ENCODE results near the gene RAF1. TPM values are rescaled to one million over a fixed set of nuclear protein-coding genes. Genes with fewer than 3 reads are reported as not detected.

The RAF1 gene
- total and polyA plus RNA-seq, 9 of the 15 experiments (the other 6 are each of a cell fraction or from before 2014, with no cell fraction given) = 28.0 to 183 (median 85.6) TPM

DNA sequence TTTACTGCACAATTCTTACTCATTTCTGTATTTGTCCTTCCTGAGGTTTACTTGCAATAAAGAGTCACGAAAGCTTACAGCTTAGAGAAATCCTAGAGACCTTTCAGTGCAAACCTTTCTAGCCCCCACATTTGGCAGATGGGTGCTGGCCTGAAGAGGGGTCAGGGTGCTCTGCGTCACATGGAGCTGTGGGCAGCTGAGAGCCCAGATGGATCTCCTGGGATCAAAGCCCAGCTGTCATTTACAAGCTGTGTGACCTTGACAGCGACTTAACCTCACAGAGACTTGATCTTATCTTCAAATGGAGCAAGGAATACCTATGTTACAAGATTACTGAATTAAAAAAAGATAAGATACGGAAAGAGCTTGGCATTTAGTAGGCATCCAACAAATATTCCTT, 24.0 kb upstream of the RAF1 start:
- CTCF ChIA-PET (ENCODE audit: low intra/inter-chr PET ratio) = no interaction called here
- in situ Hi-C loops (cut with MboI) (no loop called here), intact Hi-C loops (cut with micrococcal nuclease) (no loop called here)
- TF ChIP-seq HLTF (IDR thresholded peaks at IDR 0.05) = no peak
- TF ChIP-seq L3MBTL2 (IDR thresholded peaks at IDR 0.05) = 0 out of 2 replicates have a peak, but pooled peaks have one; percentile 1
- TF ChIP-seq, protein P1, sequence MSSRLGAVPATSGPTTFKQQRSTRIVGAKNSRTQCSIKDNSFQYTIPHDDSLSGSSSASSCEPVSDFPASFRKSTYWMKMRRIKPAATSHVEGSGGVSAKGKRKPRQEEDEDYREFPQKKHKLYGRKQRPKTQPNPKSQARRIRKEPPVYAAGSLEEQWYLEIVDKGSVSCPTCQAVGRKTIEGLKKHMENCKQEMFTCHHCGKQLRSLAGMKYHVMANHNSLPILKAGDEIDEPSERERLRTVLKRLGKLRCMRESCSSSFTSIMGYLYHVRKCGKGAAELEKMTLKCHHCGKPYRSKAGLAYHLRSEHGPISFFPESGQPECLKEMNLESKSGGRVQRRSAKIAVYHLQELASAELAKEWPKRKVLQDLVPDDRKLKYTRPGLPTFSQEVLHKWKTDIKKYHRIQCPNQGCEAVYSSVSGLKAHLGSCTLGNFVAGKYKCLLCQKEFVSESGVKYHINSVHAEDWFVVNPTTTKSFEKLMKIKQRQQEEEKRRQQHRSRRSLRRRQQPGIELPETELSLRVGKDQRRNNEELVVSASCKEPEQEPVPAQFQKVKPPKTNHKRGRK (tag; IDR thresholded peaks at IDR 0.05) = no peak
- no peak for TF ChIP-seq ZNF143 (CRISPR knock-in tag; IDR thresholded peaks at IDR 0.05)
- no peak for TF ChIP-seq MTF1 (CRISPR knock-in tag; IDR thresholded peaks at IDR 0.05; ENCODE audit: borderline replicate concordance)
- TF ChIP-seq ESRRA (IDR thresholded peaks at IDR 0.05; ENCODE audit: borderline replicate concordance, low read depth) = peak; percentile 90
- no peak for TF ChIP-seq MEF2D (tag; conservative IDR thresholded peaks at IDR 0.05; ENCODE audit: low read depth)
- no peak for TF ChIP-seq MAFG (tag; conservative IDR thresholded peaks at IDR 0.05)
- TF ChIP-seq RERE (CRISPR knock-in tag; IDR thresholded peaks at IDR 0.05; ENCODE audit: borderline replicate concordance) = no peak
- no peak for TF ChIP-seq ZNF79 (CRISPR knock-in tag; IDR thresholded peaks at IDR 0.05; ENCODE audit: low read depth)
- TF ChIP-seq ZNF589 (CRISPR knock-in tag; IDR thresholded peaks at IDR 0.05; ENCODE audit: low read depth) = no peak
- no peak for TF ChIP-seq MCM2 (IDR thresholded peaks at IDR 0.05; ENCODE audit: low read depth)
- no peaks in the 10 kb centered on the region for H4K20me1 ChIP-seq (replicated peaks; ENCODE audit: control insufficient read depth, insufficient read depth, low read length)
- POLR2A ChIA-PET = interaction anchor here (1.0 to 1.2 kb wide), 2 partner anchors 8 to 106 kb away, joined by 3 to 8 read pairs; no protein-coding TSS in a partner anchor
- peaks cover 0 to 16% of the 10 kb centered on the region in 2 experiments; a peak in 2 of 5 replicates for H3K4me1 ChIP-seq (replicated peaks in 1 of 2; ENCODE audit: control insufficient read depth in 2 of 2, insufficient read depth in 2 of 2, low read length in 2 of 2)
- no peaks in the 10 kb centered on the region for H3K9me1 ChIP-seq (ENCODE audit: control insufficient read depth, insufficient read depth, low read length)
- H2AFZ ChIP-seq (ENCODE audit: low read depth, low read length) = peak overlapping the region; percentile 65; the same call in 1 of the 2 replicates
- FAIRE-seq (no peak), ATAC-seq (peak; percentile 14; the same call in 2 of the 3 replicates), DNase-seq (ENCODE audit: extremely low read depth in 1 of 4, low spot score in 3 of 4) (peak in 1 of 4 experiments; percentile 5)
- no peaks in the 10 kb centered on the region for H3K9me3 ChIP-seq (replicated peaks; ENCODE audit: control insufficient read depth, insufficient read depth, low read depth, low read length)
- no peak overlapping the region for H3K27ac ChIP-seq (ENCODE audit: extremely low read depth, low read depth, low read length)
- no TSS peak for BruUV-seq (replicated peaks)
- 40% methylated on average over 4 of the region's 4 CpGs for WGBS (ENCODE audit: insufficient coverage, low coverage, missing lambda C conversion rate)
- H3K9ac ChIP-seq (ENCODE audit: insufficient read depth in 1 of 2, low read depth in 2 of 2, low read length in 2 of 2) = no peak overlapping the region; a peak in 1 of 4 replicates
- H3K4me2 ChIP-seq (ENCODE audit: insufficient read depth, low read length) = peak overlapping the region; percentile 36; the same call in 1 of the 2 replicates
- H3K4me3 ChIP-seq = no peak overlapping the region
- H3K79me2 ChIP-seq (ENCODE audit: control insufficient read depth, insufficient read depth, low read length) = no peaks in the 10 kb centered on the region
- H3K36me3 ChIP-seq (ENCODE audit: control insufficient read depth, insufficient read depth, low read length) = no peaks in the 10 kb centered on the region
- no peaks in the 10 kb centered on the region for H3K27me3 ChIP-seq (ENCODE audit: control insufficient read depth in 2 of 2, insufficient read depth in 2 of 2, low read length in 2 of 2)

Data from K562 (cell line).